OCI-LY3 (cell line): ENCODE measurements around the gene PHF14.

ENCODE experiments used
- EZH2phosphoT487 ChIP-seq: fragments of 200-600 bp; shearing (Covaris generic); IDR thresholded peaks from 2 replicates; pipeline ENCODE4 v1.6.1; 2018; ENCODE audit warnings: antibody characterized with exemption, mixed run types, low read depth
- TF ChIP-seq, protein P1 (sequence below): fragments of 200-600, 300-600 bp; sonication (generic); IDR thresholded peaks from 2 replicates; pipeline ENCODE4 v1.5.1; 2014; ENCODE audit warnings: antibody characterized with exemption, low read length, low read depth

DNA sequence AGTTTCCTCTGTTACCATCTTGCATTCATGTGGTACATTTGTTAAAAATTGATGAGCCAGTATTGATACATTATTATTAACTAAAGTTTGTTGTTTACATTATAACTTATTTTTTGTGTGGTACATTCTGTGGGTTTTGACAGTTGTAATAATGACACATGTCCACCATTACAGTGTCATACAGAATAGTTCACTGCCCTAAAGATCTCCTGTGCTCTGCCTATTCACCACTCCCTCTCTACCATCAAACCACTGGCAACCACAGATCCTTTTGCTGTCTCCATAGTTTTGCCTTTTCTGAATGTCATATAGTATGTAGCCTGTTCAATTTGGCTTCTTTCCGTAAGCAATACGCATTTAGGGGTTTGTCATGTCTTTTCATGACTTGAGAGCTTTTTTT is 156.9 kb downstream of the PHF14 start:
- TF ChIP-seq, protein P1, sequence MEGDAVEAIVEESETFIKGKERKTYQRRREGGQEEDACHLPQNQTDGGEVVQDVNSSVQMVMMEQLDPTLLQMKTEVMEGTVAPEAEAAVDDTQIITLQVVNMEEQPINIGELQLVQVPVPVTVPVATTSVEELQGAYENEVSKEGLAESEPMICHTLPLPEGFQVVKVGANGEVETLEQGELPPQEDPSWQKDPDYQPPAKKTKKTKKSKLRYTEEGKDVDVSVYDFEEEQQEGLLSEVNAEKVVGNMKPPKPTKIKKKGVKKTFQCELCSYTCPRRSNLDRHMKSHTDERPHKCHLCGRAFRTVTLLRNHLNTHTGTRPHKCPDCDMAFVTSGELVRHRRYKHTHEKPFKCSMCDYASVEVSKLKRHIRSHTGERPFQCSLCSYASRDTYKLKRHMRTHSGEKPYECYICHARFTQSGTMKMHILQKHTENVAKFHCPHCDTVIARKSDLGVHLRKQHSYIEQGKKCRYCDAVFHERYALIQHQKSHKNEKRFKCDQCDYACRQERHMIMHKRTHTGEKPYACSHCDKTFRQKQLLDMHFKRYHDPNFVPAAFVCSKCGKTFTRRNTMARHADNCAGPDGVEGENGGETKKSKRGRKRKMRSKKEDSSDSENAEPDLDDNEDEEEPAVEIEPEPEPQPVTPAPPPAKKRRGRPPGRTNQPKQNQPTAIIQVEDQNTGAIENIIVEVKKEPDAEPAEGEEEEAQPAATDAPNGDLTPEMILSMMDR = no peak
- TF ChIP-seq EZH2phosphoT487 = no peak
